ENCODE measurements around the gene CASTOR1. TPM values are rescaled to one million over a fixed set of nuclear protein-coding genes. Genes with fewer than 3 reads are reported as not detected.

CASTOR1 gene
- total RNA-seq, 1 donor from 2014 or later, result 15.9 TPM

DNA sequence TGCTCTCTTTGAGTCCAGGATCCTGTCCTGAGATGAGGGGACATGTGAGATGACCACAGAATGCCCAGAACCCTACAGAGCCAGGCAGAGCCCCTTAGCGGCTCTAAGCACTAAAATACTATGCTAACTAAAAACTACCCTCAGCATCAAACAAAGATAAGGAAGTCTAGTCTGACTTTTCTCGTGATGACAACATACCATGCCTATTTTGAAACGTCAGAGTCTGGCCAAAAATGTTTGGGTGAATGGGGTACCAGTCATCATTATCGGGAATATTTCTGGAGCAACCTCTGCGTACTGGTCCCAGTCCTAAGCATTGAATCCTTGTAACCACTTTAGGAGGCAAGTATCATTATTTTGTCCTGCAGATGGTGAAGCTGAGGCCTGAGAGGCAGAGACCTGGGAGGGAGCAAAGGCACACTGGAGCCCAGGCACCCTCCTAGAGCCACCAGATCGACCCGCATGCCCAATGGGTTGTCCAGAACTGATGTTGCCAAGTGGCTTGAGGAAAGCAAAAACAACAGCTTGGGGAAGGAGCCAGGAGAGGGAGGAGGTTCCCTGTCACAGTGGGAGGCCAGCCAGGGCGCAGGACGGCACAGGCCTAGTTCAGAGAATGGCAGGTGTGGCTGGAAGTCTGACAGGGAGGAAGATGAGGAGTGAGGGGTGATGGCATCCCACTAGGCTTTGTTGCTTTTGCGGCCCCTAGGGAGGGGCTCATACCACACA lies 15.4 kb downstream of the CASTOR1 start:
- intact Hi-C loops (cut with DNase I), result no loop called here
- DNase-seq (ENCODE audit: low spot score) (no peak), ATAC-seq (no peak)

DNA sequence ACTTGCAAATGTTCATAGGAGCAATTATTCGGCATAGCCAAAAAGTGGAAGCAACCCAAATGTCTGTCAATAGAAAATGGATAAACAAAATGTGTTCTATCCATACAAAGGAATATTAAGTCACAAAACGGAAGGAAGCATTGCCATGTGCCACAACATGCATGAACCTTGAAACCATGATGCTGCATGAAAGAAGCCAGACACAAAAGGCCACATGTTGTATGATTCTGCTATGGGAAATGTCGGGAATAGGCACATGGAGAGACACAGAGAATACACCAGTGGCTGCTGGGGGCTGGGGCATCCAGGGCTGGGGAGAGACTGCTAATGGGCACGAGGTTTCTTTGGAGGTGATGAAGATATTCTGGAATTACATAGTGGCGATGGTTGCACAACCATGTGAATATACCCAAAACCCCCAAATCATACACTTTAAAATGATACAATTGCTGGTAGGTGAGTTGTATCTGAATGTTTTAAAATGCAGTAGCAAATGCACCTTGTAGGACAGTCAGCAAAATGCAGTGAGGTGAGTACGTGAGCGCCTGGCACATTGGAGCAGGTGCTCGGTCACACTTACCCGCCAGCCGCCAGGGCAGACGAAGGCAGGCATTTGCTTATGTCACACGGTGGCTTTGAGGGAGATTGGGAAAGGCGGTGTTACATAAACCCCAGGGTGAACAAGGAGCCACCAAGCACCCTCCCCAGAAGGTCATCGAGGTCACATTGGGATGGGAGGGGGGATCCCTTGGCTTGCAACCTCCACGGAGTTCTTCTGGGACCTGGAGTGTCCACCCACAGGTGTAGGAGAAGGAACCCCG lies 16.3 kb downstream of the CASTOR1 start:
- ATAC-seq, result no peak
- DNase-seq (ENCODE audit: low spot score), result no peak
- intact Hi-C loops (cut with DNase I), result no loop called here

DNA sequence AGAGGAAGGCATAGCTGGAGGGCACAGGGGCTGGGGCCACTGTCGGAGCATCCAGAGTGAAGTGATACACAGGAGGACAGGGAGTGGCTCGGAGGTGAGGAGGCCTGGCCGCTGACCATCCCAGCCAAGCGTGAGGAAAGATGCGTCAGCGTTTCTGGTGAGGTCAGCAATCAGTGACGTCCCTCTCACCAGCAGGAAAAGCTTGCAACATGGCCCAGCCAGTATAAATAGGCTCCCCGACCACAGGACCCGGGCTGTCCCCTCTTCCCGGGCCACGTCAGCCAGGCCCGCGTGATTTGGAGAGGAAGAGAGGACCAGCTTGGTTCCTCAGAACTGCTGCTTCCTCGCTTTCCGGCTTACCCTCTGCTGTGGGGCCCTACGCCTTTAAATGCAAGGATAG lies 18.5 kb downstream of the CASTOR1 start:
- peak; percentile 81 for DNase-seq (ENCODE audit: low spot score)
- intact Hi-C loops (cut with DNase I), result no loop called here
- peak; percentile 74 for ATAC-seq

GRCh38 chr22:30268331-30268730 lies 21.0 kb downstream of the CASTOR1 start:
- no peak for ATAC-seq
- intact Hi-C loops (cut with DNase I), result no loop called here
- no peak for DNase-seq (ENCODE audit: low spot score)

GRCh38 chr22:30267382-30268302 lies 21.7 kb downstream of the CASTOR1 start:
- ATAC-seq (no peak), DNase-seq (ENCODE audit: low spot score) (peak; percentile 62)
- intact Hi-C loops (cut with DNase I), result no loop called here

DNA sequence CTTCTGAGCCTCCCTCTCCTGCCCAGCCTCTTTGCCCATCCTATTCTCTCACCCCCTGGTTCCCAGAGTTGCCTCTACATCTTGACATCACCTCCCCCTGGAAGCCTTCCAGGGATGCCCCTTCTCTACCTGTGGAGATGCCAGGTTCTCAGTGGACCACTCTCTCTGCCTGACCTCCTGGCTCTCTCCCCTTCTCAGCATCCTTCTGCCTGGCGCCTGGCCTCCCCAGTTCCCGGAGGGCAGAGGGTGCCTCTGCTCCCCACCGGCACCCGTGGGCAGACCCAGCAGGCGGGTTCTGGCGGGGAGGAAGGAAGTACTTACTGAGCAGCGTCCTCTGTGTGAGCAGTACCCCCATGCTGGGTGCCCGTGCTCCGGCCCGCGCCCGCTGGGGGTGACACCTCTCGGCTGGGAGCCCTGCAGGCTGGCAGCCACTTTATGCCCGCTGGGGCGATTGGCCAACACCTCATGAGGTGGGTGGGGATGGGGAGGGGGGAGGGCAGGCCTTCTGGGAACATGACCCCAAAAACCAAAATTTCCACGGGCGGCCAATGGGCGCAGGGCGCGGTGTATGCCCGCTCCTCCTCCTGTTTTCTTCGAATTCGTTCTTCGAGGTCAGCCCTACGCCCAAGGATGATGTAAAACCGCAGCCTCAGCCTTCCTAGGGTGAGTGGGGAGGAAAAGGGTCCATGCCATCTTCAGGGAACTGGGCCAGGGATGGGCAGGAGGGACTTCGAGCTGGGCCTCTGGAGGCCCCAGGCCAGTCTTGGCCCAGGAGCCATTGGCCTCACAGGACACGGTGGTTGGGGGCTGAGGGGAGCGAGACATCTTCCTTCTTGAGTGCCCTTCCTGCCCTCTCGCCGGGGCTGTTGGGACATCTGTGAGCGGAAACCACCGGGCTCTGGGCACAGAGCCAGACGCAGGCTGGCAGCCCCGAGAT lies 22.6 kb downstream of the CASTOR1 start, which contains the start of gene OSM:
OSM (minus strand) TSS at position 407 of the 937 bp plus-strand sequence; CDS start at position 355, 52 bp downstream.
- DNase-seq (ENCODE audit: low spot score), result peak; percentile 79
- ATAC-seq, result peak; percentile 41
- intact Hi-C loops (cut with DNase I), result no loop called here

- intact Hi-C loops (cut with DNase I), result no loop called here
- ATAC-seq (peak; percentile 61), DNase-seq (ENCODE audit: low spot score) (peak; percentile 80)
These were observed 23.4 kb downstream of the CASTOR1 start for GRCh38 chr22:30265823-30266444.

DNA sequence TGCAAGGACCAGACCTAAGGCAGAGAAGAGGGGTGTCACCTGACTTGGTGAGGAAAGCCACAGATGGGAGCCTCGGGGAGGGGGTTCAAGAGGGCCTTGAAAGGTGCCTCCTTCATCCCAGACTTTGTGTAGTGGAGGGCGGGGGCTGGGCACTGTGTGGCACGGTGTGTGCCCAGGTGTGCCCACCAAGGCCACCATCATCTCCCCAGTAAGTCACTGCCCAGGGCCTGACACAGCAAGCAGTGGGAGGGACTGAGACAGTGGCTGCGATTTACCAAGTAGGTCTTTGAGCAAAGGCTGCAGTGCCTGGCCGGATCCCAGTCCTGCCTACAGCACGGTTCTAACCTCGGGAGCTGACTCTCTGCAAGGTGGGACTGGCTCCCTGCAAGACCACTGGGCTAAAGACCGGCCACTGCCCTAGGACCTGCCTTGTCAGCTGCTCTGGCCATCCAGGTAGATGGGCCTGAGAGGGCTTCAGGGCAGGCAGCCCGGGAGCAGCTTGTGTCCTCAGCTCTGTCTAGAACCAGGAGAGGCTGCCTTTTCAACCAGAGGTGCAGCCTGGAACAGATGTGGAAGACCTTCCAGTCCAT lies 24.1 kb downstream of the CASTOR1 start:
- ATAC-seq (no peak), DNase-seq (ENCODE audit: low spot score) (no peak)
- intact Hi-C loops (cut with DNase I), result no loop called here

- intact Hi-C loops (cut with DNase I), result loop anchor here (2.0 kb wide), 1 partner anchor 123 kb away; the partner anchor contains the start of gene RNF215
- ATAC-seq (no peak), DNase-seq (ENCODE audit: low spot score) (no peak)
These were observed 25.4 kb downstream of the CASTOR1 start for GRCh38 chr22:30263883-30264282.

DNA sequence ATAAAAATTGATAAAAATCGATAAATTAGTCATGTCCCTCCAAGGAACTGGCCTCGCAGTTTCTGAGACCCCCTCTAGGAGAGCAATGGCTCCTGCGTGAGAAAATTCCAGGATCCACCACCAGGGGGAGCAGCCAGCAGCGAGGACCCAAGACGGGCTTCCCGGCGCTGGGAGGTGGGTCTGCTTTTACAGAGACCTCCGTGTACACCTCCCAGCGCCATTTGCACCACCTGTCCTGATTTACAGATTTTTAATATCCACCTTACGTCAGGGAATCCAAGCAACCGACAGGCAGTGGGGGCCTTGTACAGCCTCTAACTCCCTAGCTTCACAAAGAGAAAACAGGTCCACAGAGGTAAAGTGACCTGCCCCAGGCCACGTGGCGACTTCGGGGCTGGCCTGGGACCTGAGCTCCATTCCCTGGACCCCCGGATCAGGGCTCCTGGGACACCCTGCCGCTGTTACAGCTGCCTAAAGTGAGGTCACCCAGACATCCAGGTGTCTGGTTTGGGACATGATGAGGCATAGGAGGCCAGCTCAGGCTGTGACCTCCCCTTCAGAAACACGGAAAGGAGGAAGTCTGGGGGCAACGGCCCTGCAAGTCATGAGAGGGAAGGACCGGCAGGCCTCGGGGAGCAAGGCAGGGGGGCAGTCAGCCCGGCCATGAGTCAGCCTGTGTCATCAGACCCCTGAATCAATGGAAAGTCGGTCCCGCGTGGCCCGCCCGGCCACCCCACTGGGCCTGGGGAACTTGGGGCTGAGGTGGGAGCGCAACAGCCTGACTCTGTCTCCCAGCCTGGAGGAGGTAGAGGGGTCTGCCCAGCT lies 26.2 kb downstream of the CASTOR1 start:
- ATAC-seq (peak; percentile 65), DNase-seq (ENCODE audit: low spot score) (peak; percentile 91)
- intact Hi-C loops (cut with DNase I), result loop anchor here (2.0 kb wide), 1 partner anchor 124 kb away; the partner anchor contains the start of gene RNF215

- ATAC-seq (no peak), DNase-seq (ENCODE audit: low spot score) (no peak)
- intact Hi-C loops (cut with DNase I), result loop anchor here (2.0 kb wide), 1 partner anchor 125 kb away; the partner anchor contains the start of gene RNF215
These were observed 27.2 kb downstream of the CASTOR1 start for GRCh38 chr22:30262112-30262511.

- intact Hi-C loops (cut with DNase I), result no loop called here
- ATAC-seq (no peak), DNase-seq (ENCODE audit: low spot score) (no peak)
These were observed 28.2 kb downstream of the CASTOR1 start for GRCh38 chr22:30261134-30261533.

- no peak for DNase-seq (ENCODE audit: low spot score)
- ATAC-seq, result no peak
- intact Hi-C loops (cut with DNase I), result no loop called here
These were observed 28.6 kb downstream of the CASTOR1 start for GRCh38 chr22:30260682-30261081.

GRCh38 chr22:30260276-30260675 lies 29.0 kb downstream of the CASTOR1 start:
- intact Hi-C loops (cut with DNase I), result no loop called here
- DNase-seq (ENCODE audit: low spot score) (no peak), ATAC-seq (no peak)

DNA sequence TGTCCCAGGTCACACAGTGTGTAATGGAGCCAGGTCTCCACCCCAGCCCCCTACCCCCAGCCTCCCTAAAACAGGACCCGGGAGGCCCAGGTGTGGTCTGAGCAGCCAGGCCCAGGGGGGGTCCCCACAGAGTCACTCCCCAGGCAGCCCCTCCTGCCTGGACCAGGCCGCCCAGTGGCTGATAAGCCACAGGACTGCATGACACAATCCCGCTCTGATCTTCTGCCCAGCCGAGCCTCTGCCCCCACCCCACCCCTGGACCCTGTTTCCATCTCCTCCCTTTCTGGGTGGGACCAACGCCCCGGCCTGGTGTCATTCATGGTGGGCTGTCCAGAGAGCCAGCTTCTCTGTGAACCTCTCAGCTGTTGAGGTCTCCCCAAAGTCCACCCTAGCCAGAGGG lies 35.0 kb downstream of the CASTOR1 start:
- intact Hi-C loops (cut with DNase I), result loop anchor here (2.0 kb wide), 1 partner anchor 146 kb away; no protein-coding TSS in a partner anchor
- DNase-seq (ENCODE audit: low spot score), result no peak
- no peak for ATAC-seq

- peak; percentile 86 for DNase-seq (ENCODE audit: low spot score)
- ATAC-seq, result peak; percentile 26
- intact Hi-C loops (cut with DNase I), result no loop called here
These were observed 36.0 kb downstream of the CASTOR1 start for GRCh38 chr22:30253205-30253852.
